Thyroid gland (tissue), 4 donors: ENCODE results near the gene CDON. TPM values are rescaled to one million over a fixed set of nuclear protein-coding genes. Genes with fewer than 3 reads are reported as not detected.

Source experiments
- DNase-seq, 2 donors: peaks; one replicate each; pipeline ENCODE4 v3.0.0-alpha.2; 2019
- H3K27ac ChIP-seq, 3 donors: fragments of 200-600 bp; sonication (generic); 1 replicate in 2 of 3; 2 replicates in 1 of 3; pipeline ENCODE4 v1.5.1; 2016 to 2019; ENCODE audit warnings: mild to moderate bottlenecking in 1 of 3, moderate library complexity in 1 of 3
- H3K27me3 ChIP-seq: fragments of 200-600 bp; sonication (generic); one replicate; pipeline ENCODE4 v1.5.1; 2019
- H3K36me3 ChIP-seq, 2 donors: fragments of 200-600 bp; sonication (generic); one replicate each; pipeline ENCODE4 v1.5.1; 2016 to 2019
- H3K4me1 ChIP-seq, 2 donors: fragments of 200-600 bp; sonication (generic); one replicate each; pipeline ENCODE4 v1.5.1; 2017 to 2019
- H3K4me3 ChIP-seq, 3 donors: fragments of 200-600 bp; sonication (generic); replicated peaks in 1 of 3; 1 replicate in 2 of 3; 2 replicates in 1 of 3; pipeline ENCODE4 v1.5.1; 2016; ENCODE audit warnings: mild to moderate bottlenecking in 1 of 3
- H3K9me3 ChIP-seq: fragments of 200-600 bp; sonication (generic); one replicate; pipeline ENCODE4 v1.5.1; 2017
- CTCF ChIP-seq, 6 experiments: fragments of 200-600 bp in 3 of 6; fragments of 450-650 bp in 3 of 6; sonication (generic) in 3 of 6; IDR thresholded peaks; one replicate each; pipeline ENCODE4 v1.5.1; 2016 to 2019; ENCODE audit warnings: antibody characterized with exemption in 6 of 6, mild to moderate bottlenecking in 2 of 6, inconsistent platforms in 1 of 6, moderate library complexity in 1 of 6
- POLR2A ChIP-seq, 2 donors: fragments of 450-650 bp; IDR thresholded peaks; one replicate each; pipeline ENCODE4 v1.6.1; 2017; ENCODE audit warnings: antibody characterized with exemption in 2 of 2, mild to moderate bottlenecking in 2 of 2, moderate library complexity in 1 of 2
- WGBS, 2 donors: methylation state at CpG; one replicate each; pipeline ENCODE4 v1.1.5; 2017; 5-methylcytosine and 5-hydroxymethylcytosine counted together
- intact Hi-C: fragments of 100-400 bp; cut with DNase I; formaldehyde crosslinking; loops from one replicate; pipeline ENCODE4 v1.15.1; 2023
- total RNA-seq, 4 donors: library from RNA; depleted of rRNA; stranded (reverse); fragments of >200 nt; gene quantifications; one replicate each; pipeline ENCODE4 v1.2.3, GENCODE V29; 2016

CDON gene
- total RNA-seq, 4 donors from 2014 or later = 75.8 to 168 (median 108) TPM

DNA sequence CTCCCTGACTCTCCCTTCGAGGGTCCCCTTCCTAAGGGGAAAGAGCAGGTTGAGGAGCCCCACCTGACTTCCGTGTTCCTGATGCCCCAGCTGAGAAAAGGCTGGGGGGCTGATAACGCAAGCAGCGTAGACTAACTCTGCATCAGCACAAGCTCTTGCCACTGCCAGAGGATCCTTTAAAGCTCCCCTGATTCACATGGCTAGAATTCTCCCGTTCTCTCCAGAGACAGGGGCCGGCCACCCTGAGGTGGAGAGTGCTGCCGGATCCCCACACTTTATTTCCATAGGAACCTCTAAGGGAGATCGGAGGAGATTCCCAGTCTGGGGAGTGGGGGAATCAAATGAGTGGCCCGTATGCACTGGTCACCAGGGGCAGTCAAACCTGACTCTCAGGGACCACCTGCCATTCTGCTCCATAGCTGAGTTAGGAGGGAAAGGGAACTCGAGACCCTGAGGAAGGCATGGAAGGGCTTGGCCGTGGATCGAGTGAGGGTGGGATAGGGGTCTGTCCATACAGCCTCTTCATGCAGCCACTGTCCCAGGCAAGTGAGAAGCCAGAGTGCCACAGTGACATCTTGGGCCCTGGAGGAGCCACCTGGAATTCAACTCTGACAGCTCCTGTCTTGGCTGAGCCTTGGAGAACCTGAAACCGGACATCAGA is 118.2 kb downstream of the CDON start:
- H3K27me3 ChIP-seq = no peaks in the 10 kb centered on the region
- 82 to 87% methylated on average over 13 of the region's 13 CpGs for WGBS, 2 donors
- H3K36me3 ChIP-seq = no peaks in the 10 kb centered on the region
- H3K4me3 ChIP-seq = no peak overlapping the region
- H3K4me1 ChIP-seq = peaks cover 0 to 7% of the 10 kb centered on the region in 2 donors
- no peaks in the 10 kb centered on the region for H3K9me3 ChIP-seq
- H3K27ac ChIP-seq = no peak overlapping the region
- TF ChIP-seq POLR2A (IDR thresholded peaks at IDR 0.05) (no peak), CTCF (IDR thresholded peaks at IDR 0.05) (no peak)
- intact Hi-C loops = loop anchor here (5.0 kb wide), 1 partner anchor 248 kb away; no protein-coding TSS in a partner anchor
- DNase-seq = no peak

GRCh38 chr11:125943661-125944349 is 118.9 kb downstream of the CDON start:
- no peaks in the 10 kb centered on the region for H3K36me3 ChIP-seq
- intact Hi-C loops = loop anchor here (5.0 kb wide), 1 partner anchor 248 kb away; no protein-coding TSS in a partner anchor
- TF ChIP-seq POLR2A (IDR thresholded peaks at IDR 0.05) (no peak), CTCF (IDR thresholded peaks at IDR 0.05) (no peak)
- H3K27me3 ChIP-seq = no peaks in the 10 kb centered on the region
- H3K4me3 ChIP-seq = no peak overlapping the region
- DNase-seq = no peak
- peaks cover 0 to 12% of the 10 kb centered on the region in 2 donors for H3K4me1 ChIP-seq
- 94 to 97% methylated on average over 9 of the region's 9 CpGs for WGBS, 2 donors
- no peak overlapping the region for H3K27ac ChIP-seq
- no peaks in the 10 kb centered on the region for H3K9me3 ChIP-seq

DNA sequence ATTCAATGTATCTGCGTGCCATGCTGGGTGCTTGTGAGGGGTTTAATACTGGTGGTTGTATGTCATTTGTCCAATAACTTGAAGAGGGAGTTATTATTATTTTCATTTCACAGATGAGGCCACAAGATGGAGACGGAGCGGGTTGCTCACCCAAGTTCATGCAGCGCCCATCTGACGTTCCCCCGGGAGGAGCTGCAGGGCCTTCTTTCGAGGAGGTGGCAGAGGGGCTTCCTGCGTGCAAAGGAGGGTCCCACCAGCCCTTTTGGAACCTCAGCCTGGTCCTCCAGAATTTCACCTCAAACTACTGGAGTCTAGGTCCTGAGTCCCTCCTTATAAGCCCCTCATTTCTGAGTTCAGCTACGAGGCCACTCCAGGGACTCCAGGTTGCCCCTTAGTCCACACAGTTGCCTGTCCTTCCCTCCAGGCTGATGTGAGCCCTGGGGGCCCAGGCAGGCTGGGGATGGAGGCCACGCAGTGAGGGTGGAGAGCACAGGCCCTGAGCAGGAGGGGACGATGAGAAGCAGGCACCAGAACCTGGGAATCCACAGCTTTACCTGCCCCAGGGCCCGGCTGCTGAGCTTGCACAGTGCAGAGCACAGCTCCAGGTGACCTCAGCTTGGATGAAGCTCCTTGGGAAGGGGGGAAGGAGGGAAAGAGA is 119.8 kb downstream of the CDON start:
- DNase-seq = no peak
- no peaks in the 10 kb centered on the region for H3K9me3 ChIP-seq
- H3K27ac ChIP-seq = no peak overlapping the region
- intact Hi-C loops = loop anchor here (5.0 kb wide), 1 partner anchor 249 kb away; no protein-coding TSS in a partner anchor
- no peak overlapping the region for H3K4me3 ChIP-seq
- peaks cover 0 to 20% of the 10 kb centered on the region in 2 donors for H3K4me1 ChIP-seq
- H3K36me3 ChIP-seq = no peaks in the 10 kb centered on the region
- 92 to 97% methylated on average over 11 to 12 of the region's 12 CpGs for WGBS, 2 donors
- H3K27me3 ChIP-seq = no peaks in the 10 kb centered on the region
- TF ChIP-seq POLR2A (IDR thresholded peaks at IDR 0.05) (no peak), CTCF (IDR thresholded peaks at IDR 0.05) (no peak)

DNA sequence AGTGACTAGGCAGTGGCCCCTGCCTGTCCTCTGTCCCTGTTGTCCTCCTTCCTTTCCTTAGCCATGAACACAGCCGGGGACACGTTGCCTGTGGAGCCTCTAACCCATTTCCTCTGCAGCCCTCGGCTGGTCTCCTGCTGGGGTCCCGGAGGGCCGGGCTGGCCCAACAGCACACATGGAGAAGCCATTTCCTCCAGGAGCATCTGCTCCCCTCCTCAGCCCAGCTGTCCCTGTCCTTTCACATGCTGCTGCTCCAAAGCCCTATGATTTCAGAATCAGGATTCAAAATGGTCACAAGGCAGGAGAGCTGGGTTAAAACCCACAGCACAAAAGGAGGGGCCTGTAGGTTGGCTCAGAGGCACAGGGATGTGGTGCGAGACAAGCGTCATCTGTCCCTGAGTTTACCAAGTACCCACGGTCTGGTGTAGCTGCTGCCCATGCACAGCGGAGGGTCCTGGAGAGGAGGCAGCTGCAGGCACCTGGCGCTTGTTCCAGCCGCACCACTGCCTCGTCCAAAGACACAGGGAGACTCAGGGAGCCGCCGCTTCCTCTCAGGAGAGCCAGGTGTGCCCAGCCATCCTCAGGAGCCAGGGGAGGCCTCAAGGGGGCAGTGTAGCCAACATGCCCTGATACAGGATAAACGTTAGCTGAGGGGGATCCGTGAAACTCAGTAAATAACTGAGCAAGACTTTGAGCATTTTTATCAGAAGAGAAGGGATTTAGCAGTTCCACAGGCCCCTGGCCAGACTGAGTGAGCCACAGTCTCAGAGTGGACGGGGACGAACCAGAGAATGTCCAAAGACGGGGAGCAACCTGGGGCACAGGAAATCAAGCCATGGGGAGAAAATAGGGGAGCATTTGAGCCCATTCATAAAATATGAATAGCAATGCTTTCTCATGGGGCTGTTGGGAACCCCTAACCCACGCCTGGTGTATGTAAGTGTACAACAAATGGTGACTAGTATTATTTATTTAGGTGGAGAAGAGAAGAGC is 120.8 kb downstream of the CDON start:
- DNase-seq = peak; percentile 80 to 85
- no peak overlapping the region for H3K4me3 ChIP-seq
- peak; percentile 19 to 80 (median 61) for TF ChIP-seq CTCF (IDR thresholded peaks at IDR 0.05)
- no peak for TF ChIP-seq POLR2A (IDR thresholded peaks at IDR 0.05)
- peaks cover 0 to 20% of the 10 kb centered on the region in 2 donors for H3K4me1 ChIP-seq
- H3K27me3 ChIP-seq = no peaks in the 10 kb centered on the region
- no peaks in the 10 kb centered on the region for H3K9me3 ChIP-seq
- WGBS, 2 donors = 43 to 47% methylated on average over 17 to 19 of the region's 20 CpGs
- no peak overlapping the region for H3K27ac ChIP-seq
- intact Hi-C loops = loop anchor here (5.0 kb wide), 1 partner anchor 250 kb away; no protein-coding TSS in a partner anchor
- no peaks in the 10 kb centered on the region for H3K36me3 ChIP-seq
